ENCODE results near the gene BAD.

DNA sequence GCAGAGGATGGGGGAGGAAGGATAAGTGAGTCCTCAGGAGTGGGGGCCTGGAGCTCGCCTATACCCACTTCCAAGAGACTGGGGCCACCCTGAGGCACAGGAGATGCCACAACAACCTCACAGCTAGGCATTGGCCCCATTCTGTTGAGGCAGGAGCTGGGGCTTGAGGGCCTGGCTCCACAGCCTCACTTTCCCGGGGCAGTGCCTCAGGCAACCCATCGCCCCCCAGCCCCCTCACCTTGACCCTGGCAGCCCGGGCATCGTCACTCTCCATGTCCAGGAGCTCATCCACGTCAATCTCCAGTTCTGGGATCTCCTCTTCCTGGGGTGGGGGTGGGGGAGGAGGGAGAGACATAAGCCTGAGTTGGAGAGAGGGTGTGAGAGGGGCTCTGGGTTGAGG lies 39.5 kb downstream of the BAD start:
- TF ChIP-seq, protein P1, sequence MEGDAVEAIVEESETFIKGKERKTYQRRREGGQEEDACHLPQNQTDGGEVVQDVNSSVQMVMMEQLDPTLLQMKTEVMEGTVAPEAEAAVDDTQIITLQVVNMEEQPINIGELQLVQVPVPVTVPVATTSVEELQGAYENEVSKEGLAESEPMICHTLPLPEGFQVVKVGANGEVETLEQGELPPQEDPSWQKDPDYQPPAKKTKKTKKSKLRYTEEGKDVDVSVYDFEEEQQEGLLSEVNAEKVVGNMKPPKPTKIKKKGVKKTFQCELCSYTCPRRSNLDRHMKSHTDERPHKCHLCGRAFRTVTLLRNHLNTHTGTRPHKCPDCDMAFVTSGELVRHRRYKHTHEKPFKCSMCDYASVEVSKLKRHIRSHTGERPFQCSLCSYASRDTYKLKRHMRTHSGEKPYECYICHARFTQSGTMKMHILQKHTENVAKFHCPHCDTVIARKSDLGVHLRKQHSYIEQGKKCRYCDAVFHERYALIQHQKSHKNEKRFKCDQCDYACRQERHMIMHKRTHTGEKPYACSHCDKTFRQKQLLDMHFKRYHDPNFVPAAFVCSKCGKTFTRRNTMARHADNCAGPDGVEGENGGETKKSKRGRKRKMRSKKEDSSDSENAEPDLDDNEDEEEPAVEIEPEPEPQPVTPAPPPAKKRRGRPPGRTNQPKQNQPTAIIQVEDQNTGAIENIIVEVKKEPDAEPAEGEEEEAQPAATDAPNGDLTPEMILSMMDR (IDR thresholded peaks at IDR 0.05), result no peak
- no peak for TF ChIP-seq POLR2AphosphoS5 (IDR thresholded peaks at IDR 0.05)
